ENCODE measurements around the gene DNAH8. TPM values are rescaled to one million over a fixed set of nuclear protein-coding genes. Genes with fewer than 3 reads are reported as not detected.
A peak's percentile ranks its signal among the peaks of the same experiment; 100 is the strongest.

DNAH8 gene
- total RNA-seq, 1 donor from 2014 or later: 1.1 TPM

DNA sequence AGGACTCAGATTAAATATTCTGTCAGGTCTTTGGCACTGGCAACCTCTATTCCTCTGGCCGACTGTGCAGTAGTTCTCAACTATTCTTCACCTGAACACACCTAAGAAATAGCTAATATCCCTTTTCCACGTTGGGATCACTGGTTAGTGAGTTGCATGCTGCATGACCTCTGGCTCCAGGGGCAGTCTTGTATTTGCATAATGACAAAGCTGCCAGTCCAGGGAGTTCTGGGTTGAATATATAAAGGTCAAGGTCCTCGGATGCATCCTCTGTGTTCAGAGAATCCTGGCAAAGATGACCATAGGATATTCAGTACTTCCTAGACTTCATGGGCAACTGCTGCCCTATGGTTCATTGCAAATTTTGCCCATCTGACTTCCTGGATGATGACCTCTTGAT is 131.2 kb downstream of the DNAH8 start:
- peaks cover 20% of the 10 kb centered on the region for H3K4me1 Mint-ChIP-seq
- no peaks in the 10 kb centered on the region for H3K36me3 Mint-ChIP-seq
- Histone ChIP-seq H2AFZ (replicated peaks) (no peak overlapping the region), H3K9ac (no peak overlapping the region), H3K27ac (no peak overlapping the region), H3K79me2 (ENCODE audit: low read depth) (no peaks in the 10 kb centered on the region), H4K20me1 (ENCODE audit: low read depth) (peaks cover 5% of the 10 kb centered on the region), H3K4me1 (peaks cover 13% of the 10 kb centered on the region), H3K27me3 (no peaks in the 10 kb centered on the region), H3K4me2 (peak overlapping the region; percentile 46), H3K36me3 (no peaks in the 10 kb centered on the region), H3K4me3 (no peak overlapping the region), H3F3A (ENCODE audit: low read depth) (no peaks in the 10 kb centered on the region), H3K9me3 (ENCODE audit: low read depth) (no peaks in the 10 kb centered on the region)
- H3K4me3 Mint-ChIP-seq: no peak overlapping the region
- TF ChIP-seq EZH2 (IDR thresholded peaks at IDR 0.05) (no peak), EZH2phosphoT487 (IDR thresholded peaks at IDR 0.05) (no peak)
- TF ChIP-seq, protein P1, sequence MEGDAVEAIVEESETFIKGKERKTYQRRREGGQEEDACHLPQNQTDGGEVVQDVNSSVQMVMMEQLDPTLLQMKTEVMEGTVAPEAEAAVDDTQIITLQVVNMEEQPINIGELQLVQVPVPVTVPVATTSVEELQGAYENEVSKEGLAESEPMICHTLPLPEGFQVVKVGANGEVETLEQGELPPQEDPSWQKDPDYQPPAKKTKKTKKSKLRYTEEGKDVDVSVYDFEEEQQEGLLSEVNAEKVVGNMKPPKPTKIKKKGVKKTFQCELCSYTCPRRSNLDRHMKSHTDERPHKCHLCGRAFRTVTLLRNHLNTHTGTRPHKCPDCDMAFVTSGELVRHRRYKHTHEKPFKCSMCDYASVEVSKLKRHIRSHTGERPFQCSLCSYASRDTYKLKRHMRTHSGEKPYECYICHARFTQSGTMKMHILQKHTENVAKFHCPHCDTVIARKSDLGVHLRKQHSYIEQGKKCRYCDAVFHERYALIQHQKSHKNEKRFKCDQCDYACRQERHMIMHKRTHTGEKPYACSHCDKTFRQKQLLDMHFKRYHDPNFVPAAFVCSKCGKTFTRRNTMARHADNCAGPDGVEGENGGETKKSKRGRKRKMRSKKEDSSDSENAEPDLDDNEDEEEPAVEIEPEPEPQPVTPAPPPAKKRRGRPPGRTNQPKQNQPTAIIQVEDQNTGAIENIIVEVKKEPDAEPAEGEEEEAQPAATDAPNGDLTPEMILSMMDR (IDR thresholded peaks at IDR 0.05): no peak
- H3K27me3 Mint-ChIP-seq (ENCODE audit: insufficient read depth, low read depth): peaks cover 32% of the 10 kb centered on the region
- H3K9me3 Mint-ChIP-seq: peaks cover 6% of the 10 kb centered on the region
- H3K27ac Mint-ChIP-seq: no peak overlapping the region
- DNase-seq (ENCODE audit: low spot score): no peak

DNA sequence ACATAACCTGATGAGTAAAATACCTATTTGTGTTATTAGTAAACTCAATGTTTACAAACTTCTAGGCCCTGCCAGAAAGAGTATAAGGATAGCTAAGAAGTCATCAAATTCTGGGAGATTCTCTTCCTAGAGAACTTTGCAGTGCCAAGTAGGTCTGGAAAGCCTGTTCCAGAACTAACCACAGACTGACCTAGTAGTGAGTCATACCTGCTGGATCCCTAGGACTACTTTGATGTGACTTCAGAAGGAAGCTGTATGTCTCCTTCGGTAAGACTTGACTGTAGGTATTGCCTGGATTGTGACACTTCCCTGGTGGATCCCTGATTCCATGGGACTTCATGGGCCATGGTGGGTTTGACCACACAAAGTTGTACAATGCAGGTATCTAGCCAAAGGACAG is 131.7 kb downstream of the DNAH8 start:
- Mint-ChIP-seq H3K27me3 (ENCODE audit: insufficient read depth, low read depth) (peaks cover 32% of the 10 kb centered on the region), H3K36me3 (no peaks in the 10 kb centered on the region), H3K4me1 (peaks cover 20% of the 10 kb centered on the region), H3K27ac (no peak overlapping the region), H3K9me3 (peaks cover 6% of the 10 kb centered on the region), H3K4me3 (no peak overlapping the region)
- no peaks in the 10 kb centered on the region for H3K79me2 ChIP-seq (ENCODE audit: low read depth)
- no peaks in the 10 kb centered on the region for H3K36me3 ChIP-seq
- no peak overlapping the region for H2AFZ ChIP-seq (replicated peaks)
- H3K9ac ChIP-seq: no peak overlapping the region
- TF ChIP-seq EZH2 (IDR thresholded peaks at IDR 0.05) (no peak), EZH2phosphoT487 (IDR thresholded peaks at IDR 0.05) (no peak)
- TF ChIP-seq, protein P1 (IDR thresholded peaks at IDR 0.05): no peak
- H3K27me3 ChIP-seq: no peaks in the 10 kb centered on the region
- no peak for DNase-seq (ENCODE audit: low spot score)
- no peak overlapping the region for H3K4me2 ChIP-seq
- no peak overlapping the region for H3K4me3 ChIP-seq
- no peak overlapping the region for H3K27ac ChIP-seq
- H3K9me3 ChIP-seq (ENCODE audit: low read depth): no peaks in the 10 kb centered on the region
- H3K4me1 ChIP-seq: peaks cover 13% of the 10 kb centered on the region
- H3F3A ChIP-seq (ENCODE audit: low read depth): no peaks in the 10 kb centered on the region
- peaks cover 5% of the 10 kb centered on the region for H4K20me1 ChIP-seq (ENCODE audit: low read depth)

DNA sequence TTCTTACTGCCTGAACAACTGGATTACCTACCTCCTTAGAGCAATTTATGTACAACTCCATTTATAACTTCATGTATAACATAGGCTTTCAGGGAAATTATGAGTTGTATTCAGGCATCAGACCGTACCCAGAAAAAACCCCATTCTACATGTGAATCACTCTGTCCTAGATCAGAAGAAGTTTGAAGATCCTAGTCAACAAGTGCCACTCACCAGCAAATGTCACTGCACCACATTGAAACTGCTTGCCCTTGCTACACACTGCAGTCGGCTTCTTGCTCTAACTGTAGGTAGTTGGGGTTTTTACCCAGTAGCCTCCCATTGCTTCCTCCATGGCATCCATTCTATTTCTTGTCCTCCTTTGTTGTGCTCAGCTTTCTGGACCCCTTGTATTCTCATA is 132.4 kb downstream of the DNAH8 start:
- Histone ChIP-seq H3K4me1 (peaks cover 13% of the 10 kb centered on the region), H3K27ac (no peak overlapping the region), H3K9me3 (ENCODE audit: low read depth) (no peaks in the 10 kb centered on the region), H3F3A (ENCODE audit: low read depth) (no peaks in the 10 kb centered on the region), H3K79me2 (ENCODE audit: low read depth) (no peaks in the 10 kb centered on the region), H3K36me3 (no peaks in the 10 kb centered on the region), H3K4me3 (no peak overlapping the region), H3K27me3 (no peaks in the 10 kb centered on the region), H4K20me1 (ENCODE audit: low read depth) (peaks cover 5% of the 10 kb centered on the region), H2AFZ (replicated peaks) (no peak overlapping the region), H3K4me2 (no peak overlapping the region), H3K9ac (no peak overlapping the region)
- Mint-ChIP-seq H3K27me3 (ENCODE audit: insufficient read depth, low read depth) (peaks cover 32% of the 10 kb centered on the region), H3K4me3 (no peak overlapping the region), H3K9me3 (peaks cover 6% of the 10 kb centered on the region), H3K36me3 (no peaks in the 10 kb centered on the region), H3K27ac (no peak overlapping the region), H3K4me1 (peaks cover 20% of the 10 kb centered on the region)
- TF ChIP-seq EZH2 (IDR thresholded peaks at IDR 0.05) (no peak), EZH2phosphoT487 (IDR thresholded peaks at IDR 0.05) (no peak)
- TF ChIP-seq, protein P1 (IDR thresholded peaks at IDR 0.05): no peak
- DNase-seq (ENCODE audit: low spot score): no peak

All from neural progenitor cell (in vitro differentiated cells).